PC-3 (cell line): Measurements from ENCODE around the gene PTPN14. TPM values are rescaled to one million over a fixed set of nuclear protein-coding genes. Genes with fewer than 3 reads are reported as not detected.
A peak's percentile ranks its signal among the peaks of the same experiment; 100 is the strongest.

ENCODE experiments used
- ATAC-seq: fragments of 200-7000 bp; cut with Tn5 transposase; 2 replicates; pipeline ENCODE4 v1.9.1; 2020; ENCODE audit warnings: mild to moderate bottlenecking, moderate library complexity
- BruUV-seq: library from RNA; stranded (reverse); fragments of 400-500 nt; replicated peaks from 2 replicates; lab custom pipeline; 2021; lab: Mats Ljungman, UMichigan
- CTCF ChIA-PET: fragments of 300-600 bp; sonication (Branson Sonifier 250); formaldehyde crosslinking; loops from one replicate; lab custom pipeline; 2022; ENCODE audit warnings: antibody characterized with exemption; lab: Charles Lee
- POLR2A ChIA-PET: fragments of 300-600 bp; sonication (Branson Sonifier 250); formaldehyde crosslinking; loops from one replicate; lab custom pipeline; 2022; ENCODE audit warnings: antibody characterized with exemption; ENCODE audit not compliant: unreplicated experiment; lab: Charles Lee
- DNase-seq: peaks from one replicate; pipeline ENCODE4 v3.0.0-alpha.2; 2015
- H2AFZ ChIP-seq: fragments of 300-600 bp; sonication (generic); 2 replicates; pipeline ENCODE4 v1.6.0; 2016; ENCODE audit warnings: antibody characterized with exemption, low read length
- H3F3A ChIP-seq: fragments of 300-600 bp; sonication (generic); one replicate; pipeline ENCODE4 v1.6.0; 2017; ENCODE audit warnings: antibody characterized with exemption, low read length, control low read depth, mild to moderate bottlenecking; ENCODE audit not compliant: unreplicated experiment
- H3K27ac ChIP-seq: fragments of 300-600 bp; sonication (generic); 2 replicates; pipeline ENCODE4 v1.5.1; 2016; ENCODE audit warnings: mild to moderate bottlenecking, low read length
- H3K27me3 ChIP-seq: fragments of 300-600 bp; sonication (generic); 2 replicates; pipeline ENCODE4 v1.6.1; 2016; ENCODE audit warnings: low read length, mixed read lengths
- H3K36me3 ChIP-seq: fragments of 300-600 bp; sonication (generic); 2 replicates; pipeline ENCODE4 v1.6.1; 2016; ENCODE audit warnings: low read depth, mixed run types, low read length, mixed read lengths
- H3K4me1 ChIP-seq: fragments of 300-600 bp; sonication (generic); 2 replicates; pipeline ENCODE4 v1.5.1; 2016; ENCODE audit warnings: low read length; ENCODE audit not compliant: insufficient read depth
- H3K4me2 ChIP-seq: fragments of 300-600 bp; sonication (generic); 2 replicates; pipeline ENCODE4 v1.6.0; 2016; ENCODE audit warnings: low read length
- H3K4me3 ChIP-seq: fragments of 300-600 bp; sonication (generic); 2 replicates; pipeline ENCODE4 v1.5.1; 2016; ENCODE audit warnings: mild to moderate bottlenecking, low read length, mixed read lengths
- H3K79me2 ChIP-seq: fragments of 300-600 bp; sonication (generic); 2 replicates; pipeline ENCODE4 v1.6.1; 2017; ENCODE audit warnings: low read length, mixed read lengths
- H3K9ac ChIP-seq: fragments of 300-600 bp; sonication (generic); 2 replicates; pipeline ENCODE4 v1.6.0; 2016; ENCODE audit warnings: mild to moderate bottlenecking, low read length
- H3K9me2 ChIP-seq: fragments of 300-600 bp; sonication (generic); replicated peaks from 2 replicates; pipeline ENCODE4 v1.6.1; 2016; ENCODE audit warnings: mixed run types, low read length, mixed read lengths
- H3K9me3 ChIP-seq: fragments of 300-600 bp; sonication (generic); 2 replicates; pipeline ENCODE4 v1.6.1; 2016; ENCODE audit warnings: low read length, mixed read lengths
- H4K20me1 ChIP-seq: fragments of 300-600 bp; sonication (generic); 2 replicates; pipeline ENCODE4 v1.6.1; 2016; ENCODE audit warnings: low read length, mixed read lengths
- EZH2 ChIP-seq: fragments of 300-600 bp; sonication (generic); IDR thresholded peaks from one replicate; pipeline ENCODE4 v1.6.1; 2017; ENCODE audit warnings: antibody characterized with exemption, mild to moderate bottlenecking, low read length; ENCODE audit not compliant: unreplicated experiment
- EZH2phosphoT487 ChIP-seq: fragments of 300-600 bp; sonication (generic); IDR thresholded peaks from 2 replicates; pipeline ENCODE4 v1.6.1; 2018; ENCODE audit warnings: mild to moderate bottlenecking, antibody characterized with exemption, low read length, borderline replicate concordance
- intact Hi-C: fragments of 100-400 bp; cut with micrococcal nuclease; formaldehyde crosslinking; loops from 2 replicates; pipeline ENCODE4 v1.9.0; 2023
- total RNA-seq: library from RNA; depleted of rRNA; stranded (reverse); fragments of >200 nt; gene quantifications from 2 replicates; pipeline ENCODE4 v1.2.3, GENCODE V29; 2014
- TF ChIP-seq, protein P1 (sequence below): fragments of 300-600 bp; sonication (generic); conservative IDR thresholded peaks from 2 replicates; pipeline ENCODE4 v1.5.1; 2017; ENCODE audit warnings: antibody characterized with exemption, low read depth, mild to moderate bottlenecking, low read length

Gene PTPN14
- total RNA-seq, 1 experiment from 2014 or later = 12.6 TPM

DNA sequence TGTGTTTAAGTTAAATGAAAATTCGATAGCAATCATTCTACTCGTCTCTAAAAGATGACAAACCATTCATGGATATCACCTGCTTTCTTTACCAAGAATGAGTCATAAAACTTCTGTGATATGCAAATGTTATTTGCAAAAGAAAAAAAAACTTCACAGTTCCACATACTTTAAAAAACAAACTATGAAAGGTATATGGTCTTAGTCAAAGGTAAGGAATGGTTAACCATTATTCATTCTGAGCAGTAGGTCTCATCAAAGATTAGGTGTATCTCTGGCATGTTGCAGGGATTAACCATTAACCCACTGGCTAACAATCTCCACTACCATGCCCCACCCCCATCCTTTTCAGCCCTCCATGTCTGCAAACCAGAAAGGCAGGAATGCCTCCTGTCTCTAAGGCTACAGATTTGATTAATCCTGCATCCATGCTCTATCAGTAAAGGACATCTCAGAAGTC, 44.4 kb downstream of the PTPN14 start:
- Histone ChIP-seq H3K9me3 (peaks cover 5% of the 10 kb centered on the region; the same call in 1 of the 2 replicates), H3K36me3 (peaks cover 17% of the 10 kb centered on the region), H3K27ac (peak overlapping the region; percentile 19; the same call in 1 of the 2 replicates), H2AFZ (no peak overlapping the region), H3F3A (no peaks in the 10 kb centered on the region), H3K27me3 (no peaks in the 10 kb centered on the region), H3K4me3 (peak overlapping the region; percentile 42), H3K9ac (no peak overlapping the region), H4K20me1 (peaks cover 34% of the 10 kb centered on the region), H3K4me2 (peak overlapping the region; percentile 61), H3K79me2 (peaks cover 93% of the 10 kb centered on the region), H3K9me2 (no peaks in the 10 kb centered on the region), H3K4me1 (peaks cover 42% of the 10 kb centered on the region)
- DNase-seq (peak; percentile 94), ATAC-seq (peak; percentile 53)
- ChIA-PET POLR2A (no interaction called here), CTCF (no interaction called here)
- intact Hi-C loops = loop anchor here (2.0 kb wide), 1 partner anchor 44 kb away; the partner anchor contains the start of gene PTPN14
- BruUV-seq = no TSS peak
- TF ChIP-seq EZH2phosphoT487 (no peak), EZH2 (no peak)
- TF ChIP-seq, protein P1, sequence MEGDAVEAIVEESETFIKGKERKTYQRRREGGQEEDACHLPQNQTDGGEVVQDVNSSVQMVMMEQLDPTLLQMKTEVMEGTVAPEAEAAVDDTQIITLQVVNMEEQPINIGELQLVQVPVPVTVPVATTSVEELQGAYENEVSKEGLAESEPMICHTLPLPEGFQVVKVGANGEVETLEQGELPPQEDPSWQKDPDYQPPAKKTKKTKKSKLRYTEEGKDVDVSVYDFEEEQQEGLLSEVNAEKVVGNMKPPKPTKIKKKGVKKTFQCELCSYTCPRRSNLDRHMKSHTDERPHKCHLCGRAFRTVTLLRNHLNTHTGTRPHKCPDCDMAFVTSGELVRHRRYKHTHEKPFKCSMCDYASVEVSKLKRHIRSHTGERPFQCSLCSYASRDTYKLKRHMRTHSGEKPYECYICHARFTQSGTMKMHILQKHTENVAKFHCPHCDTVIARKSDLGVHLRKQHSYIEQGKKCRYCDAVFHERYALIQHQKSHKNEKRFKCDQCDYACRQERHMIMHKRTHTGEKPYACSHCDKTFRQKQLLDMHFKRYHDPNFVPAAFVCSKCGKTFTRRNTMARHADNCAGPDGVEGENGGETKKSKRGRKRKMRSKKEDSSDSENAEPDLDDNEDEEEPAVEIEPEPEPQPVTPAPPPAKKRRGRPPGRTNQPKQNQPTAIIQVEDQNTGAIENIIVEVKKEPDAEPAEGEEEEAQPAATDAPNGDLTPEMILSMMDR = no peak

DNA sequence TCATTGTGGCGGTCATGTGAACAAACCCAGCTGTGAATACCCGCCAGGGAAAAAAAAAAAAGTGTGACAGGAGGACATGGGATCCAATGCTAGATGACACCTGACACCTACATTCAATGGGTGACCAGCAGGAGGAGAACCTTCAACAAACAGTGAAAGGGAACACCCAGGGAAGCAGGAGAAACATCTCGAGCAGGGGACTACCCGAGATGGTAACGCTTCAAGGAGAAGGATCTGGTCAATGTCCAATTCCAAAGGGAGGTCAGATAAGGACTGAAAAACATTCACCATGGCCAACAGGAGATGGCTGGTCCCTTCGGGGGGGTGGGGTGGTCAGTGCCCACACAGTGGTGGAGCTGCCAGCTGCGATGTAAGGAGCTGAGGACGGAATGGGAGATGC, 46.3 kb downstream of the PTPN14 start:
- ATAC-seq = no peak
- ChIA-PET CTCF (interaction anchor here (0.6 kb wide), 1 partner anchor 79 kb away, joined by 4 read pairs; no protein-coding TSS in a partner anchor), POLR2A (no interaction called here)
- Histone ChIP-seq H3K4me1 (peaks cover 42% of the 10 kb centered on the region), H4K20me1 (peaks cover 34% of the 10 kb centered on the region), H3K9me2 (no peaks in the 10 kb centered on the region), H3K4me3 (no peak overlapping the region), H3K9ac (no peak overlapping the region), H3K36me3 (peaks cover 4% of the 10 kb centered on the region; the same call in 1 of the 2 replicates), H3K27me3 (no peaks in the 10 kb centered on the region), H3K4me2 (no peak overlapping the region), H3K79me2 (peaks cover 92% of the 10 kb centered on the region), H2AFZ (no peak overlapping the region), H3K27ac (no peak overlapping the region), H3F3A (no peaks in the 10 kb centered on the region), H3K9me3 (no peaks in the 10 kb centered on the region)
- peak; percentile 26 for DNase-seq
- intact Hi-C loops = no loop called here
- no TSS peak for BruUV-seq
- TF ChIP-seq, protein P1 = peak; percentile 31; the same call in 1 of the 2 replicates
- no peak for TF ChIP-seq EZH2
- no peak for TF ChIP-seq EZH2phosphoT487

DNA sequence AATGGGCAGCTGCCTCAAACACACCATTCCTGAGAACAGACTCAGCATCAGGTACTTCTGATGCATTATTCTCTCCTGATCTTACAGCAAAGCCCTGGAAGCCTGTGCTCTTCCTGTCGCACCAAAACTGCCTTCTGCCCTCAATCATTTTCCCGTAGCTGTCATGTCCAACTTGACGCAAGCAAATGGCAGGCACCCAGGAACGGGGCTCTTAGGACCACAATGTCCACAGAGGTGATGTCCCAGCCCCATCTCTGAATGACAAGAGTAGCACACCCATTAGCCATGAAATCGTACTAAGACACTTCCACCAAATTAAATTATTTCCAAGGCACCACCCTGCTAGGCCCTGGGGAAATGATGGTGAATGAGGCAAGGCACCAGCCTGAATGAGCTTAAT, 47.1 kb downstream of the PTPN14 start:
- Histone ChIP-seq H2AFZ (no peak overlapping the region), H3K4me3 (no peak overlapping the region), H3K4me2 (no peak overlapping the region), H3K9ac (no peak overlapping the region), H3K9me3 (no peaks in the 10 kb centered on the region), H3K4me1 (peaks cover 42% of the 10 kb centered on the region), H3K27ac (no peak overlapping the region), H4K20me1 (peaks cover 34% of the 10 kb centered on the region), H3F3A (no peaks in the 10 kb centered on the region), H3K9me2 (no peaks in the 10 kb centered on the region), H3K27me3 (no peaks in the 10 kb centered on the region), H3K36me3 (no peaks in the 10 kb centered on the region), H3K79me2 (peaks cover 94% of the 10 kb centered on the region)
- CTCF ChIA-PET = interaction anchor here (0.8 kb wide), 1 partner anchor 47 kb away, joined by 3 read pairs; the partner anchor contains the start of gene PTPN14
- intact Hi-C loops = no loop called here
- no TSS peak for BruUV-seq
- DNase-seq (no peak), ATAC-seq (no peak)
- POLR2A ChIA-PET = interaction anchor here (0.6 to 0.7 kb wide), 2 partner anchors 51 to 107 kb away, joined by 4 to 13 read pairs; no protein-coding TSS in a partner anchor
- no peak for TF ChIP-seq EZH2
- TF ChIP-seq, protein P1 = no peak
- no peak for TF ChIP-seq EZH2phosphoT487
